Measurements from ENCODE around the gene P2RX7. TPM values are rescaled to one million over a fixed set of nuclear protein-coding genes. Genes with fewer than 3 reads are reported as not detected.
"Not testable (repeated sequence)": the region's sequence is repeated elsewhere in the genome, so short reads cannot be mapped to it uniquely, and the experiment has no call there.

Gene P2RX7
- total and polyA plus RNA-seq, 2 donors (not counting 3 experiments of a cell fraction or from before 2014, with no cell fraction given): 1.3 to 8.1 TPM

DNA sequence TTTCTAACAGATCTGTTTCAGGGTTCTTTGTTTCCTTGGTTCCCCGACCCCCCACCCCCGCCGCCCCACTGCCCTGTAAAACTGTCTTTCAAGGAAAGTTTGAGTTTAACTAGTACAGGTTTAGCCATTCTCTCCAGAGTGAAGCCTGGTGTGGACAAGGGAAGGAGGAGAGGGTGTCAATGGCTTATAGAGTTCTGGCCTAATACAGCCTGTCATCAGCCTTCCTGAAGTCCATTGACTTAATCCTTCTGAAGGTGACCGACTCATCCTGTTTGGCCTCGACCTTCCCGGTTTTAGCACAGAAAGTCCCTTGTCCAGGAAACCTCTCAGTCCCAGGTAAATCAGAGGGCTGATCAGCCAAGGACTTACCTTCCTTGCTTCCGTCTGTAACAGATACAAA, 66.3 kb downstream of the P2RX7 start:
- no peaks in the 10 kb centered on the region for H3K79me2 ChIP-seq (ENCODE audit: control insufficient read depth, insufficient read depth, low read length)
- H3K4me2 ChIP-seq (ENCODE audit: insufficient read depth, low read length): no peak overlapping the region
- H2AFZ ChIP-seq (ENCODE audit: low read depth, low read length): peak overlapping the region; percentile 20
- FAIRE-seq: no peak
- no peaks in the 10 kb centered on the region for H3K27me3 ChIP-seq (ENCODE audit: control insufficient read depth in 2 of 2, insufficient read depth in 2 of 2, low read length in 2 of 2)
- H3K27ac ChIP-seq (ENCODE audit: insufficient read depth, low read depth, low read length): no peak overlapping the region
- ChIA-PET CTCF (no interaction called here), POLR2A (no interaction called here)
- TF ChIP-seq POLR2AphosphoS5 (IDR thresholded peaks at IDR 0.05; ENCODE audit: insufficient read depth, low read depth, low read length): no peak
- no peaks in the 10 kb centered on the region for H3K9me1 ChIP-seq (replicated peaks; ENCODE audit: control insufficient read depth, extremely low read depth, insufficient read depth, low read length)
- peaks cover 14% of the 10 kb centered on the region for H3K4me1 ChIP-seq (ENCODE audit: control insufficient read depth, extremely low read depth, insufficient read depth, low read length)
- BruUV-seq (replicated peaks): no TSS peak
- intact Hi-C loops (cut with micrococcal nuclease) (no loop called here), dilution Hi-C loops (cut with MboI; ENCODE audit: extremely low pct_ligation_motif_present, low sequenced_read_pairs) (no loop called here)
- H3K9ac ChIP-seq (replicated peaks; ENCODE audit: extremely low read depth, insufficient read depth, low read length): no peak overlapping the region
- no peaks in the 10 kb centered on the region for H3K36me3 ChIP-seq (ENCODE audit: control insufficient read depth in 2 of 2, extremely low read depth in 1 of 2, insufficient read depth in 2 of 2, low read length in 2 of 2)
- no peaks in the 10 kb centered on the region for H3K9me3 ChIP-seq (replicated peaks; ENCODE audit: control insufficient read depth, insufficient read depth, low read length)
- H3K4me3 ChIP-seq (replicated peaks in 1 of 3; ENCODE audit: insufficient read depth in 1 of 3, low read depth in 1 of 3, low read length in 3 of 3): no peak overlapping the region
- no peaks in the 10 kb centered on the region for H4K20me1 ChIP-seq (replicated peaks; ENCODE audit: control insufficient read depth, extremely low read depth, insufficient read depth, low read length)
- DNase-seq (ENCODE audit: low read depth, low spot score): no peak

DNA sequence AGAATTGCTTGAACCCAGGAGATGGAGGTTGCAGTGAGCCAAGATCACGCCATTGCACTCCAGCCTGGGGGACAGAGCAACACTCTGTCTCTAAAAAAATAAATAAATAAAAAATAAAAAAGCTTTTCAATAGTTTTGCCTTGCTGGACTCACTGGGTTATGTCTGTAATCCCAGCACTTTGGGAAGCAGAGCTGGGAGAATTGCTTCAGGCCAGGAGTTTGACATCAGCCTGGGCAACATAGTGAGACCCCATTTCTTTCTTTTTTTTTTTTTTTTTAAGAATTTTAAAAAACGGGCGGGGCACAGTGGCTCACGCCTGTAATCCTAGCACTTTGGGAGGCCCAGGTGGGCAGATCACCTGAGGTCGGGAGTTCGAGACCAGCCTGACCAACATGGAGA, 68.5 kb downstream of the P2RX7 start:
- H3K9ac ChIP-seq (replicated peaks; ENCODE audit: extremely low read depth, insufficient read depth, low read length); dilution Hi-C loops (cut with MboI; ENCODE audit: extremely low pct_ligation_motif_present, low sequenced_read_pairs); DNase-seq (ENCODE audit: low read depth, low spot score); H2AFZ ChIP-seq (ENCODE audit: low read depth, low read length); H3K9me3 ChIP-seq (replicated peaks; ENCODE audit: control insufficient read depth, insufficient read depth, low read length); intact Hi-C loops (cut with micrococcal nuclease); H3K4me3 ChIP-seq (replicated peaks in 1 of 3; ENCODE audit: insufficient read depth in 1 of 3, low read depth in 1 of 3, low read length in 3 of 3); H3K27me3 ChIP-seq (ENCODE audit: control insufficient read depth in 2 of 2, insufficient read depth in 2 of 2, low read length in 2 of 2); CTCF ChIA-PET; BruUV-seq (replicated peaks); H3K9me1 ChIP-seq (replicated peaks; ENCODE audit: control insufficient read depth, extremely low read depth, insufficient read depth, low read length); H3K36me3 ChIP-seq (ENCODE audit: control insufficient read depth in 2 of 2, extremely low read depth in 1 of 2, insufficient read depth in 2 of 2, low read length in 2 of 2); H3K4me2 ChIP-seq (ENCODE audit: insufficient read depth, low read length); H3K79me2 ChIP-seq (ENCODE audit: control insufficient read depth, insufficient read depth, low read length); FAIRE-seq; POLR2A ChIA-PET; H4K20me1 ChIP-seq (replicated peaks; ENCODE audit: control insufficient read depth, extremely low read depth, insufficient read depth, low read length); H3K27ac ChIP-seq (ENCODE audit: insufficient read depth, low read depth, low read length): not testable (repeated sequence)
- H3K4me1 ChIP-seq (ENCODE audit: control insufficient read depth, extremely low read depth, insufficient read depth, low read length): peaks cover 24% of the 10 kb centered on the region

Data from endothelial cell of umbilical vein (primary cell).